Kidney capillary endothelial cell (primary cell): ENCODE data around the gene DGUOK.
"Not testable (repeated sequence)": the region's sequence is repeated elsewhere in the genome, so short reads cannot be mapped to it uniquely, and the experiment has no call there.

Source experiments
- DNase-seq: peaks from one replicate; pipeline ENCODE4 v3.0.0-alpha.2; 2018; ENCODE audit warnings: low spot score

DGUOK gene

DNA sequence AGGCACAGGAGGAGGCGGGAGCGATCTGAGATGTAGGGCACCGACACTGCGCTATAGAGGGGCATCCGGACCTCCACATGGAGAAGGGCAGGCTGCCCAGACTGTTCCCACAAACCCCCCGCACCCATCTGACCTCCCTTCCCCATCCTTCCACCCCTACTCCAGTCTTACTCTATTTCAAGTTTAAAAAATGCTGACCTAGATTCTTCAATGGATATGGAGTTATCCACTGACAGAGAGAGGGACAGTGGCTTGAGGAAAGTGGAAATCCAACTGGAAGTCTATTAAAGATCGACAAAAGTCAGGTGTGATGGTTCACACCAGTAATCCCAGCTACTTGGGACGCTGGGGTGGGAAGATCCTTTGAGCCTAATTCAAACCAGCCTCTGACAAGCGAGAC is 5.1 kb upstream of the DGUOK start:
- no peak for DNase-seq

DNA sequence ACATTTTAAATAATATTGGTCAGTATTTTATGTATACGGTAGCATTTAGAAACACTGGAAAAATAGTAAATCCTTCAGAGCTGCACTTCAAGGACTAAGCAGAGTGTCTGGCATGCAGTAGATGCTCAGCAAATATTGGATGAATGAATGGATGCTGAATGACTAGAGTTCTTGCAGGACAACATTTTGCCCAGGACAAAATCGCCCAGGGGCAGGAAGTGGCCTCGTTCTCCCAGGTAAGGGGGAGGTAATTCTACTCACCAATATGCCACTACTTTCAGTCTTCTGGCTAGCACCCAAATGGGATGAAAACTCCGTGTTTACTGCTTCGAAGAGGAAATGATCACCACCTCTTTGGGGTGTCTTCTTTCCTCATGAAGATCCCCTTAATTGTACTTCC is 4.0 kb upstream of the DGUOK start:
- no peak for DNase-seq

DNA sequence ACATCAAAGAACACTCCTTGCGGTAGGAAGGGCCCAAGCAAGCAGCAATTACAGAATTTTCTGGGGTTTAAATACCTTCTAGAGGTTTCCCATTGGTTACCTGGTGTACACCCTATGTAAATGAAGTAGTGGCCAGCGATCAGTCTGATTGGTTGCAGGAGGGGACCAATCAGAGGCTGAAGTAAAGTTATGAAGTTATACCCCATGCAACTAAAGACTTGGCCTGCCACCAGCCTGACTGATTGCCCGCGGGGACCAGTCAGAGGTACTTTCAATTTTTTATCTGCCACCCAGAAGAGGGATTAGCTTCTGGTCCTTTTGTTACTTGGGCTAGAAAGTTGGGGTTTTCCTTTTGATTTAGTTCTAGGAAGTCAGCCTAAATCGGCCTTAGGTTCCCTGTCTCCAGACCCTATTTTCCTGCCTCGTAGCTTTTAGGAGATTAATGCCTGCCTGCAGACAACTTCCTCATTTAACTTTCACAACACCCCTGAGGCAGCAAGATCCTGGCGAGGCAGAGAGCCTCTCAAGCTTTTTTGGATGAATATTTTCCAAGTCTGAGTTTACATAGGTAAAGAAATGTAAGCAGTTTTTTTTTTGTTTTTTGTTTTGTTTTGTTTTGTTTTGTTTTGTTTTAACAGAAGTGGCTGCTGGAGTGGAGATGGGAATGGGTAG is 1.5 kb upstream of the DGUOK start:
- DNase-seq, result no peak

DNA sequence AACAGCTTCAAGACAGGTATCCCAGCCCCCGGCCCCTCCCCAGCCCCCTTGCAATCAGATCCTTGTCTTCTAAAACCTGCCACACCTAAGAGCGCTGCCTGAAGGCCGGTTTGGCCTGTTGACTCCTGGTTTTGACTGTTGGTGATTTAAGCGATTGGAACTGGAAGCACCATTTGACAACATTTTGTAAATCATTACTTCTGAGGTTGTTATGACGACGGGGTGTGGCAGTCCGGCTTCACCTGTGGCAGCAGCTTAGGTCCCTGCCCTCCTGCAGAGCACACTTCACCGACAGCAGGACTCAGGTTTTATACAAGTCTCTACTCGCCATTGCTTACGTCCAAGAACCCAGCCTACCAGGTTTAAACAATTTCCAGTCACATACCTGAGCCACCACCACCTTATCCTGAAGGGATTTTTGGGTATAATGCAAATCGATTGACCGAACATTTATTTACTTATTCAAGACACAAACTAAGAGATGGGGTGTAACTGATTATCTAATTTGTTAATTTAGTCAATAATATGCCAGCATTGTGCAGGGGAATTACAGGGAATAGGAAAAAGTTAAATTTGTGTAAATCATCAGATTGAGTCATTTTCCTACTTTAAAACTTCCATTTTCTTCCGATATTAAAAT is 707 bp upstream of the DGUOK start:
- no peak for DNase-seq

DNA sequence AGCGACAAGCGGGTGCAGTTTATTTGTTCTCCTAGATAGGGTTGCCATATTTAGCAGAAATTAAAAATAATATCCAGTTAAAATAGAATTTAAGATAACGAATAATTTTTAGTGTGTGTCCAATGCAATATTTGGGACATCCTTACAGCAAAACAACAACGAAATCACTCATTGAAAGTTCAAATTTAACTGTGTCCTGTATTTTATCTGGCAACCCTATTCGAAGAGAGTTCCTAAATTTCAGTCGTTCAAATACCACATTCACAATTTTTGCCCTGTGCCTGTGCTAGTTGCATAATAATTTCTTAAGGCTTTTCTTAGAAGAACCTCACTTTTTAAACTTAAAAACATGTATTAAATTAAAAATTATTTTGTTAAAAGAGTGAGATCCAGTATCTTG is 664 bp downstream of the DGUOK start:
- DNase-seq, result no peak

DNA sequence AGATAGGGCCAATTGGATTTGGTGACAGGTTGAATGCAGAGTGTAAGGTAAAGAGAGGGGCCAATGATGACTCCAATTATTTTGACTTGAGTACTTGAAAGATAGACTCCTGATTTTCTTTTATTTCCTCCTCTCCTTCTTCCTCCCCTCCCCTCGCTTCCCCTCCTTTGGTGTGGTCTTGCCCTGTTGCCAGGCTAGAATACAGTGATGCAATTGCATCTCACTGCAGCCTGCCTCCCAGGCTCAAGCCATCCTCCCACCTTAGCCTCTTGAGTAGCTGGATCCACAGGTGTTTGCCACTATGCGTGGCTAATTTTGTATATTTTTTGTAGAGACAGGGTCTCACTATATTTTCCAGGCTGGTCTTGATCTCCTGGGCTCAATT is 2.3 kb downstream of the DGUOK start:
- no peak for DNase-seq

DNA sequence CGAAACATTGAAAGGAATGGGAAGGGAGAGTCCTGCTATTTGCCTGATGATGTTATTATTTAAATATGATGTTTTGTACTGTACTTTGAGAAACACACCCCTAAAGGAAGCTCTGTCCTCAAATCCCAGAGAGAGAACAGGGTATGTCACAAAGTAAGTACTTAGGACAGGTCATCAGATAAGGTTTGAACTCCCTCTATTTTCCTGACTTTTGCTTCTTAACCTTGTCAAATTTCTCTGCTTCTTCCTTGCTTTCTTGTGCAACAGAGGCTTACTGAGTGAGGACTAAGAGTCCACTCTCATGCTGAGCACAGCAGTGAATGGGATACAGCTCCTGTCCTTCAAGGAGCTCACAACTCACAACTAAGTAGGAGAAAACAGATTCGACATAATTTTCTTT is 3.7 kb downstream of the DGUOK start:
- DNase-seq, result no peak

DNA sequence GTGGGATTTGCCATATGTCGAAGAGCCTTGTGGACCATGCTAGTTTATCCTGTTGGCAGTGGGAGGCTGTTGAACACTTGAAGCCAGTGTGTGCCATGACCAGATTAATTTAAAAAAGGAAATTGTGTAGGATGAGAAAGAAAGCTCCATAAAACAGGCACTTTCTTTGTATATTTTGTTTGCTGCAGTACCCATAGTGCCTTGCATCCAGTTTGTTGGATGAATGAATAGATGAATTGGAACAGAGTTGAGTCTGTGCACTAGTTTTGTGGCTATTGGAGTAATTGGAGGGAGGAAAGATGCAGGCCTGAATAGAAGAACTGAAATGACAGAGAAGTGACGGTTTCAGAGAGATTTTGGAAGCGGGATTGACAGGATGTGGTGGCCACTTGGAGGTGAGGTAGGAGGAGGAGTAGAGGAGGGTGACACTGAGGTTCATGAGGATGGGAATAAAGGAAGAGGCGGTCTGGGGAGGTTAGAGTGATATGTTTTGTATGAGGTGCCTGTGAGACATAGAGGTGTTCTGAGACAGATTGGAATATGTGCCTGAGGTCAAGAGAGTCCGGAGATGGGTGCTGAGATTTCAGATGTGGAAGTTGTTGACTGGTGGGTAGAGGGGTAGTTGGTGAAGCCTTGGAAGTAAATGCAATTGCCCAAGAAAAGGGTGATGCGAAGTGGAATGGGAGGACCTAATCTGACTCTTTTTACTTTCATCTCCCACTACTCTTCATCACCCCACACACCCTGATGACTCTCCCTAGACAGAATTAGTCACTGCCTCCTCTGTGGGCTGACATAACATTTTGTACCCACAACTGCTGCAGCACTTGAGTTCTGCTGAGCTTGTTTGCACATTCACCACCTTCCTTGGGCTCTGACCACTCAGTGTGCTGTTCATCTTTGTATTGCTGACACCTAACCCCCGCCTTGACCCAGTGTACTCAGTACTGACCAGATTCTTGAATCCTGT is 5.1 kb downstream of the DGUOK start:
- DNase-seq, result no peak

DNA sequence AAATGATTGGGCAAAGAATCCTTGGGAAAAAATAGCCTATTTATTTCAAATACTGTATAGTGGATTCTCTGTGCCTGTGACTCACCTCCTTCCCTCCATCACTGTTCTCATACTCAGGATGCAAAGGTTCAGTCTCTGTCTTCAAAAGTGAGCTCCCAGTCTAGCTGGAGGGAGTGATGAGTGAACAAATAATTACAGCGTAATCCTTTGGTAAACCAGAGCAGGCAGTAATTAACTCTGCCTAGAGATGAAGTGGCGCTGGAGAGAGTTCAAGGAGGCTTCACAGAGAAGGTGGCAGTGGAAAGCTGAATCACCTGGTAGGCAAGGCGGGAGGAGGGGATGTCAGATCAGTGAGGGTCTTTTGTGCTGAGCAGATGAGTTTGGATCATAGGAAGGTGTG is 6.5 kb downstream of the DGUOK start:
- no peak for DNase-seq

DNA sequence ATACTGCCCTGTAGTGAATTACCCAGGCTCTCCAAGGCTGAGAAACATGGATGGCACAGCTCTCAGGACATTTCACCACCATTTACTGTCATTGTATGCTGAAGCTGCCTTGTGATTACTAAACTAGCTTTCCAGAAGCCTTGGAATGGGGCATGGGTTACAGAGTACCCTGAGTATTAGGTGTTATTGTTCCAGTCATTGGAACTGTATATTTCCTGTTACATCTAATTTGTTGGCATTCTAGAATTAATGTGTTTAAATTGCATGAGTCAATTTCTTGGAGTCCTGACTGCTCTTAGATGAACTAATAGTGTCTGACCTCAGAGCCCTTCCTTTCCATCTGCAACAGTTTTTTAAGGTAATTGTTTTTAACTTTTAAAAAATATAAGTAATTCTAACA is 9.0 kb downstream of the DGUOK start:
- DNase-seq, result peak; percentile 15

DNA sequence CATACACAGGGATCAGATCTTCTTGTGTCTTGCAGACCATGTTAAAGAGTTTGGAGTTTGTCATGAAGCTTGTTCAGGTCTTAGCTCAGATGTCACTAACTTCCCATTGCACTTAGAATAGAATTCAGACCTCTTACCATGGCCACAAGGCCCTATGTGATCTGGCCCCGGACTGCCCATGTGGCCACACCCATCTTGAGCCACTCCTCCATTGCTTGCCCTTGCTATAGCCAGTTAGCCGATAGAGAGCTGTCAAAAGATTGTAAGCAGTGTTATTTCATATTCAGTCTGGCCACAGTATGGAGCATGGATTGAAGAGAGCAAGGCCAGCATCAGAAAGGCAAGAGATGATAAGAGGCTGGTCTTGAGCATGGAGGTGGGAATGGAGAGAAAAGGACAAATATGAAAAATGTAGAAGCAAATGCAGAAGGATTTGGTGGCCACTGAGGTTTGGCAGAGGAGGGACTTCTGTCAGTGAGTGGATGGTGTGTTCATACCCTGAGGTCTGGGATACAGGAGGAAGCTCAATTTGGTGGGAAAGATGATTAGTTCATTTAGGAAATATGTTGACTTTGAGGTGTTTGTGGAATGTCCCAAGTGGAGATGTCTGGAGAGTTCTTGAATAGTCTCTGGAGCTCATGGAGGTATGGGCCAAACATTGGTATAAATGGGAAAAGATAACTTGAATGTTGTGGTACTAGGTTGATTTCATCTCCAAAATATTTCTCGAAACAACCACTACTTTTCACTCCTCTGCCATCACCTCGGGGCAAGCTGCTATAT is 10.6 kb downstream of the DGUOK start:
- DNase-seq, result no peak

DNA sequence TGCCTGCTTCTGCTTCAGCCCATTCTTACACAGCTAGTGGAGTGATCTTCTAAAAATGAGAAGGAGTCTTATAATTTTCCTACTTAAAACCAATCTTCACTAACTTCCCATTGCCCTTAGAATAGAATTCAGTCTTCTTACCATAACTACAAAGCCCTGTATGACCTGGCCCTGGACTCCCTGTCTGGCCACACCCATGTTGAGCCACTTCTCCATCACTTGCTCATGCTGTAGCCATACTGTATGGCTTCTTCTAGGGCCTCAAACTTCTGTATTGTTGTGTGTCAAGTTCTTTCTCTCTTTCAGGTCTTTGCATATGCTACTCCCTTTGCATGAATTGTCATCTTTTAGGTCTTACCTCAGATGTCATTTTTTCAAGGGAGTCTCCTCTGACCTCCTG is 11.2 kb downstream of the DGUOK start:
- no peak for DNase-seq

DNA sequence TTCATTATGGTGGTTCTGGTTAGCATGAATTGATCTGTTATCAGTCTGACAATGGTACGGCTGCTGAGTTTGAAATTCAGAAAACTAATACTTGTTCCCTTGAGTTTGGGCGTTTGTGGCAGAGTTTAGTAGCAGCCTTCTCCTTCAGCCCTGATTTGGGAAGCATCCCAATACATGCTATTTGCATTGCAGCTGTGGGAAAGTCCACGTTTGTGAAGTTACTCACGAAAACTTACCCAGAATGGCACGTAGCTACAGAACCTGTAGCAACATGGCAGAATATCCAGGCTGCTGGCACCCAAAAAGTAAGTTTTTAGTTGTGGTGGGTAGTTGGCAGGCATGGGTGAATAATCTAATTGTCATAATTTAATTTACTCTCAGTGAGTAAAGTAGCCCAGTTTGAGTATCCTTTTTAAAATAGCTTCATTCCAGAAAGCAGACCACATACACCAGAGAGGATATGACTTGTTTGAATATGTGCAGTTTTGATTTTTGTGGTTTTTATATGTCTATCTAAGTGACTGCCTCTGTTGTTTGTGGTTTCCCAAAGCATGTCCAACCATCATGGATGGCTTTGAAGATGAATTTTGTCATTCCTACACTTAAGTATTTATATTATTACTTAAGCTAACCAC is 12.2 kb downstream of the DGUOK start:
- no peak for DNase-seq

DNA sequence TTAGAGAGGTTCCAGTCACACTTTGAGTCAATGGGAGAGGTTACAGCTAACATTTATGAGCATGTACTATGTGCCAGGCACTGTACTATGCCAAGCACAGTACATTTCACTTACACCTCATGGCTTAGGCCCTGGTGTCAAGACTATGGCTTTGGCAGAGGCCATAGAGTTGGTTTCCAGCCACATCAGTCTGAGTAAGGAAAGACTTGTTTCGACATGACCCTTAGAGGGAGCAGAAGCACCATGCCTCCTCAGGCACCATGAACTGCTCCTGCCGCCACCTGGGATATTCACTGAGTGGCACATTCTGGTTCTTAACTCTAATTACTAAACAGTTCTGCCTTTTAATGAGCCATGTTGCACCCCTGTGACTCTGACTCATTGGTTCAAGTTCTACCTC is 12.7 kb downstream of the DGUOK start:
- no peak for DNase-seq

DNA sequence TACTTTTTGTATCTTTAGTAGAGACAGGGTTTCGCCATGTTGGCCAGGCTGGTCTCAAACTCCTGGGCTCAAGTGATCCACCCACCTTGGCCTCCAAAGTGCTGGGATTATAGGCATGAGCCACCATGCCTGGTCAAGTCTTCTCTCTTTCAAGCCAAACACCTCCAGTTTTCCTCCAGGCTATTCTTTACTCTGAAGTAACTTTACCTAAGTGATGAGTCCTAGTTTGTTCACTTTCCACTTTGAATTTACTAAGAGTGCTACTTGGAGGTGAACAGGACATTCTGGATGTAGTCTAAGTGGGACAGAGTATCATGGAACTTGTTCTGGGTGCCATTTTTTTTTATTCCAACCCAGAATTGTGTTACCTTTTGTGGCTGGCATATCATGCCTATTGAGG is 13.4 kb downstream of the DGUOK start:
- not testable (repeated sequence) for DNase-seq

DNA sequence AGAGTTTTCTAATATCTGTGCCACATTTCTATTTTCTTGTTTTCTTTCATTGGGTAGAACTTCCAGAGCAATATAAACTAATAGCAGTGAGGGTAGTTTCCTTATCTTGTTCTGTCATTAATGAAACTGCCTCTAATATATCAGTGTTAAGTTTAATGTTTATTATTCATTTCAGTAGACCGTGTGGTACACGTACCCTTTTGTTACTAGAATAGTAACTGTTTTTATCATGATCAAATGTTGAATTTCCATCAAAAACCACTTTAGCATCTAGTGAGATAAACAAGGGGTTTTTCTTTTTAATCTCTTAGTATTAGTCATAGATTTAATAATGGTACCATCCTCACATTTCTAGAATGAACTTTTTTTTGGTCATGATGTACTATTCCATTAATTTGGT is 16.0 kb downstream of the DGUOK start:
- no peak for DNase-seq

DNA sequence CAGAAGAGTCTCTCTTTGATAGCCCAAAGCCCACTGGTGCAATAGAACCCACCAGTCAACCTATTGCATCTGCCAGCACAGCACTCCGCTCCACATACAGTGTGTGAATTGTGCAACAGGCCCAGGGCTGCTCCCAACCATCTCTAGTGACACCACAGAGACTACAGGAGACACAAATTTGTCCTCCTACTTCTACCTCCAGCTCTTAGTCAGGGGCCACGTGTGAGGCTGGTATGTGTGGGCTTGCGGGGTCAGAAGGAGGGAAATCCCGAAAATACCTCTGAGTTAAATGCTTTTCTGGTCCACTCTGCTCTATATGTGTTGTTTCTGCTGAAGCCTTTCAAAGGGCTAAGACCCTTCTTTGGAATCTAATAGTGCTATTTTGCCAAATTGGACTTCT is 18.0 kb downstream of the DGUOK start:
- DNase-seq, result no peak

DNA sequence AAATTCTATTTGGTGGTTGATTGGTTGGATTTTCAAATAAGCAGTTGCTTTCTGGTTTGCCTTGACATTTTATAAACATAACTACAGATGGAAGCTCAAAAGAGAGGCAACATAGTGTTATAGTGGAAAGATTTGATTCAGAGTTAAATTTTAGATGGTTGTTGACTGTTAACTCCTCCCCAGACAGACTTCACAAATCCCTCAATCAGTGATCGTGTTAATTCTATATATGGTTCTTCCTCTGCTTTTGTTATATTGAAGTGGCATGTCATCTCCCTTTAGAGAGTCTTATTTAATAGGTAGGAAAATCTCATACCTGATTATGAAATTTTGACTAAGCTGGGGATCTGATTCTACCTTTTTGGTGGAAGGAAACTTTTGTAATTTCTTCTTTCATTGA is 19.5 kb downstream of the DGUOK start:
- DNase-seq, result no peak

DNA sequence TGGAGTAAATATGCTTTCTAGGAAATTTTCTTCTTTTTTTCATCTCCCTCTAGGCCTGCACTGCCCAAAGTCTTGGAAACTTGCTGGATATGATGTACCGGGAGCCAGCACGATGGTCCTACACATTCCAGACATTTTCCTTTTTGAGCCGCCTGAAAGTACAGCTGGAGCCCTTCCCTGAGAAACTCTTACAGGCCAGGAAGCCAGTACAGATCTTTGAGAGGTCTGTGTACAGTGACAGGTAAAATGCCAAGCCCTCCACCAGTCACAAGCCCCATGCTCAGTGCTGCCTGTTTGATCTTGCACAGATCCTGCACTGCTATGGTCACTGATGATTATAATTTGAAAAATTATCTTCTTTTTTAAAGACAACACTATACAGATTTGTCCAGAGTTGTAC is 20.0 kb downstream of the DGUOK start:
- DNase-seq, result no peak

DNA sequence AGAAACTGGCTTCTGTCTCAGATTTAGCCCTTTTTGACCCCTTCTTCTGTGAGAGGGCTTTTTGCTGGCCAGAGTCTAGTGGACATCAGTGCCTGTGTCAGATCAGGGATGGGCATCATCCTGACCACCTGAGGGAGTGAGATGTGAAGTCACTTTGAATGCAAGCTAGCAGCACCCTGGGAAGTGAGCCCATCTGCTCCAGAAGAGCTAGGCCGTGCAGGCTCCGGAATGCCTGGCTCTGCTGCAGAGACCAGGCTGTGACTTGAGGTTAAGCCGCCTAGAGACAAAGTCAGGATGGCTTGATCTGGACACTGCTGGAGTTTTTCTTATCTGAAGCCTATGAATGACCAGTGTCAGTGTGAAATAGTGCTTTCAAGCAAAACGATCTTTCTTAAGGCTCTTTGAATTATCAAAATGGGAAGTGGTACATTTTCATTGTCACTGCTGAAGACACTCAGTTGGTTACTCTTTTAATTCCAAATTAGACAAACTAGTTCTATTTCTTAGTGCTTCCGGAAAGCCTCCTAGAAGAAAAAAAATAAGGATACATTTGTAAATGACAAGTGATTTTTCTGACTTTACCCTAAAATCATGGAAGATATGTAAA is 20.8 kb downstream of the DGUOK start:
- no peak for DNase-seq

DNA sequence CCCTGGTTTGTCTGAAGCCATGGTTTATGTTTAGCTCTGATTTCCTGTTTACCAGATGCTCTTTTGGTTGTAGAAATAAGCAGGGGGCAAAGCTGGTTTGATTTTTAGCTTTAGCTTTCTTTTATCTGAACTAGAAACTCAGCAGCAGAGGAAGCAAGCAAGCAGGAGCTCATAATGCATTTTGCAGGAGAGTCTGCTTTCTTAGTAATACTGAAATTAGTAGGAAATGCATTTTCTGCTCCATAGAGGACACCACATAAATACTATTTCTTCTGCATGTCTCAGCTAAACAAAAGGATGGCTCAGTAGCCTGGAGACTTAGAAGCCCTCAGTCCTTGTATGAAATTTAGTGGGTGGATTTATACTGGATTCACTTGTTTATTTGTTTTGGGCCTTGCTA is 23.1 kb downstream of the DGUOK start:
- no peak for DNase-seq
